H1 (cell line): ENCODE results near the gene EXOC3L1. TPM values are rescaled to one million over a fixed set of nuclear protein-coding genes. Genes with fewer than 3 reads are reported as not detected.
A peak's percentile ranks its signal among the peaks of the same experiment; 100 is the strongest.

Source experiments
- CTCF ChIA-PET: fragments of 300-600 bp; sonication (Branson Sonifier 250); formaldehyde crosslinking; loops from one replicate; lab custom pipeline; 2021; ENCODE audit not compliant: partially characterized antibody; lab: Charles Lee
- POLR2A ChIA-PET: fragments of 300-600 bp; sonication (Branson Sonifier 250); formaldehyde crosslinking; loops from one replicate; lab custom pipeline; 2021; ENCODE audit warnings: inconsistent platforms; ENCODE audit not compliant: partially characterized antibody; lab: Charles Lee
- DNase-seq, 2 experiments: peaks; one replicate each; pipeline versions ENCODE4 v3.0.0 to v3.0.0-alpha.2; 2010 to 2022; ENCODE audit warnings: low spot score in 2 of 2, low read depth in 1 of 2, mixed read lengths in 1 of 2
- FAIRE-seq: peaks from 2 replicates; lab custom pipeline; 2011; peaks lifted over from hg19 to GRCh38; lab: Jason Lieb, UNC
- H2AFZ ChIP-seq: 2 replicates; pipeline ENCODE4 v1.8.1; 2012; ENCODE audit warnings: low read length, inconsistent platforms
- H2AK5ac ChIP-seq: 2 replicates; pipeline ENCODE4 v1.6.1; 2013; ENCODE audit warnings: low read depth, low read length
- H2BK120ac ChIP-seq: replicated peaks from 2 replicates; pipeline ENCODE3; 2013; ENCODE audit warnings: low read depth, low read length, inconsistent platforms
- H2BK12ac ChIP-seq: 2 replicates; pipeline ENCODE4 v1.6.1; 2013; ENCODE audit warnings: low read depth, low read length
- H2BK15ac ChIP-seq: 2 replicates; pipeline ENCODE4 v1.6.1; 2013; ENCODE audit warnings: low read length
- H2BK20ac ChIP-seq: 2 replicates; pipeline ENCODE4 v1.6.1; 2013; ENCODE audit warnings: low read length
- H2BK5ac ChIP-seq: 2 replicates; pipeline ENCODE4 v1.6.1; 2013; ENCODE audit warnings: low read depth, low read length
- H3K14ac ChIP-seq: 2 replicates; pipeline ENCODE4 v1.6.1; 2013; ENCODE audit warnings: inconsistent platforms; ENCODE audit not compliant: insufficient read length
- H3K18ac ChIP-seq: 2 replicates; pipeline ENCODE4 v1.6.1; 2013; ENCODE audit warnings: low read length; ENCODE audit errors: extremely low read depth
- H3K23ac ChIP-seq: 2 replicates; pipeline ENCODE4 v1.6.1; 2013; ENCODE audit warnings: inconsistent platforms; ENCODE audit not compliant: insufficient read length
- H3K23me2 ChIP-seq: 2 replicates; pipeline ENCODE4 v1.6.1; 2013; ENCODE audit warnings: low read depth, low read length
- H3K27ac ChIP-seq: 2 replicates; pipeline ENCODE4 v1.6.1; 2011; ENCODE audit warnings: low read depth, low read length, inconsistent platforms
- H3K27me3 ChIP-seq, 4 experiments: replicated peaks in 1 of 4; 1 replicate in 1 of 4; 2 replicates in 3 of 4; pipeline versions ENCODE4 v1.6.1 to v1.8.1; 2011 to 2013; ENCODE audit warnings: low read length in 3 of 4, mild to moderate bottlenecking in 3 of 4, inconsistent platforms in 2 of 4, mixed read lengths in 2 of 4, moderate library complexity in 1 of 4; ENCODE audit not compliant: control insufficient read depth in 3 of 4, insufficient read depth in 3 of 4; ENCODE audit errors: extremely low read depth in 1 of 4
- H3K36me3 ChIP-seq, 4 experiments: 2 replicates each; pipeline versions ENCODE4 v1.6.1 to v1.8.1; 2011 to 2013; ENCODE audit warnings: mild to moderate bottlenecking in 4 of 4, low read length in 3 of 4, moderate library complexity in 2 of 4, control low read depth in 1 of 4, inconsistent platforms in 1 of 4; ENCODE audit not compliant: insufficient read depth in 4 of 4, control insufficient read depth in 2 of 4
- H3K4ac ChIP-seq: replicated peaks from 2 replicates; pipeline ENCODE3; 2013; ENCODE audit warnings: low read length, low read depth, mixed read lengths, inconsistent platforms; ENCODE audit not compliant: insufficient read length
- H3K4me1 ChIP-seq, 4 experiments: replicated peaks in 1 of 4; 1 replicate in 1 of 4; 2 replicates in 3 of 4; pipeline versions ENCODE4 v1.6.1 to v1.8.1; 2011 to 2013; ENCODE audit warnings: low read length in 3 of 4, inconsistent platforms in 2 of 4, mixed read lengths in 1 of 4; ENCODE audit not compliant: insufficient read depth in 4 of 4, control insufficient read depth in 3 of 4
- H3K4me2 ChIP-seq, 2 experiments: 2 replicates each; pipeline versions ENCODE4 v1.6.1 to v1.8.1; 2011 to 2013; ENCODE audit warnings: low read depth in 2 of 2, low read length in 2 of 2, control low read depth in 1 of 2, inconsistent platforms in 1 of 2, mild to moderate bottlenecking in 1 of 2; ENCODE audit not compliant: insufficient read depth in 1 of 2
- H3K4me3 ChIP-seq, 4 experiments: fragments of 200-600, 300-600 bp in 1 of 4; sonication (generic), shearing (Covaris generic), sonication (Bioruptor Twin) in 1 of 4; 2 replicates each; pipeline versions ENCODE4 v1.5.1 to v1.8.1; 2011 to 2016; ENCODE audit warnings: low read length in 4 of 4, low read depth in 3 of 4, control low read depth in 2 of 4, inconsistent platforms in 2 of 4, mild to moderate bottlenecking in 2 of 4, mixed read lengths in 1 of 4, moderate library complexity in 1 of 4; ENCODE audit not compliant: insufficient read depth in 2 of 4; ENCODE audit errors: extremely low read depth in 1 of 4
- H3K56ac ChIP-seq: replicated peaks from 2 replicates; pipeline ENCODE3; 2013; ENCODE audit warnings: low read depth, mild to moderate bottlenecking, mixed read lengths, low read length, inconsistent platforms; ENCODE audit not compliant: insufficient read length
- H3K79me1 ChIP-seq: 2 replicates; pipeline ENCODE4 v1.6.1; 2013; ENCODE audit warnings: low read depth, low read length, control low read depth
- H3K79me2 ChIP-seq, 2 experiments: 2 replicates each; pipeline versions ENCODE4 v1.6.1 to v1.8.1; 2012 to 2013; ENCODE audit warnings: low read length in 2 of 2, mild to moderate bottlenecking in 2 of 2, inconsistent platforms in 1 of 2; ENCODE audit not compliant: insufficient read depth in 2 of 2, control insufficient read depth in 1 of 2
- H3K9ac ChIP-seq, 4 experiments: replicated peaks in 1 of 4; 1 replicate in 1 of 4; 2 replicates in 3 of 4; pipeline versions ENCODE4 v1.6.1 to v1.8.1; 2011 to 2013; ENCODE audit warnings: low read depth in 3 of 4, low read length in 3 of 4, control low read depth in 2 of 4, mild to moderate bottlenecking in 2 of 4, moderate library complexity in 2 of 4, inconsistent platforms in 1 of 4; ENCODE audit errors: extremely low read depth in 1 of 4
- H3K9me3 ChIP-seq, 2 experiments: 2 replicates each; pipeline versions ENCODE4 v1.6.1 to v1.8.1; 2012 to 2013; ENCODE audit warnings: mild to moderate bottlenecking in 2 of 2, moderate library complexity in 2 of 2, control low read depth in 1 of 2, inconsistent platforms in 1 of 2, low read depth in 1 of 2, low read length in 1 of 2, mixed read lengths in 1 of 2; ENCODE audit not compliant: insufficient read depth in 2 of 2
- H4K20me1 ChIP-seq, 2 experiments: replicated peaks in 1 of 2; 2 replicates each; pipeline versions ENCODE3 to v1.8.1; 2011 to 2013; ENCODE audit warnings: inconsistent platforms in 2 of 2, low read length in 2 of 2, mild to moderate bottlenecking in 1 of 2; ENCODE audit not compliant: insufficient read depth in 2 of 2, control insufficient read depth in 1 of 2
- H4K5ac ChIP-seq: 2 replicates; pipeline ENCODE4 v1.6.1; 2013; ENCODE audit warnings: low read length, low read depth, mixed read lengths, inconsistent platforms; ENCODE audit not compliant: insufficient read length
- H4K8ac ChIP-seq: 2 replicates; pipeline ENCODE4 v1.8.0; 2013; ENCODE audit warnings: mild to moderate bottlenecking, moderate library complexity, low read length, inconsistent platforms; ENCODE audit not compliant: insufficient read depth; ENCODE audit errors: extremely low read depth
- H4K91ac ChIP-seq: replicated peaks from 2 replicates; pipeline ENCODE3; 2013; ENCODE audit warnings: low read length, mixed read lengths, inconsistent platforms; ENCODE audit not compliant: insufficient read length
- BRCA1 ChIP-seq: IDR thresholded peaks from 2 replicates; pipeline ENCODE4 v1.6.1; 2012; ENCODE audit warnings: low read depth, low read length, improper control_type of control experiment
- E2F6 ChIP-seq: IDR thresholded peaks from 2 replicates; pipeline ENCODE4 v1.6.1; 2012; ENCODE audit warnings: inconsistent platforms
- EP300 ChIP-seq, 2 experiments: IDR thresholded peaks; 1 replicate in 1 of 2; 2 replicates in 1 of 2; pipeline ENCODE4 v1.6.1; 2011 to 2012; ENCODE audit warnings: low read depth in 2 of 2, low read length in 2 of 2, mild to moderate bottlenecking in 2 of 2, borderline replicate concordance in 1 of 2, inconsistent platforms in 1 of 2, moderate library complexity in 1 of 2
- HDAC6 ChIP-seq: IDR thresholded peaks from one replicate; pipeline ENCODE4 v1.7.1; 2012; ENCODE audit warnings: low read depth, mild to moderate bottlenecking, inconsistent platforms, low read length, moderate library complexity
- NRF1 ChIP-seq: IDR thresholded peaks from 2 replicates; pipeline ENCODE4 v1.6.1; 2011; ENCODE audit warnings: mild to moderate bottlenecking, low read depth, low read length, improper control_type of control experiment
- POLR2AphosphoS5 ChIP-seq: IDR thresholded peaks from 2 replicates; pipeline ENCODE4 v1.6.1; 2011; ENCODE audit warnings: low read depth, low read length
- RNF2 ChIP-seq: fragments of 200-900, 300-1000 bp; sonication (generic); IDR thresholded peaks from 2 replicates; pipeline ENCODE4 v1.7.1; 2016; ENCODE audit warnings: borderline replicate concordance, low read depth, mild to moderate bottlenecking, antibody characterized with exemption, low read length; ENCODE audit not compliant: poor library complexity, severe bottlenecking; ENCODE audit errors: missing control alignments
- SIRT6 ChIP-seq: IDR thresholded peaks from one replicate; pipeline ENCODE4 v1.7.1; 2012; ENCODE audit warnings: low read length, inconsistent platforms
- SRF ChIP-seq: IDR thresholded peaks from 2 replicates; pipeline ENCODE4 v1.6.1; 2011; ENCODE audit warnings: mild to moderate bottlenecking, low read depth, low read length, moderate library complexity
- YY1 ChIP-seq: IDR thresholded peaks from 2 replicates; pipeline ENCODE4 v1.6.1; 2011; ENCODE audit warnings: low read depth, mild to moderate bottlenecking, low read length
- whole genome bisulfite sequencing, 2 experiments: shearing (Covaris generic) in 1 of 2; methylation state at CpG; one replicate each; pipeline versions ENCODE4 v1.1.6 to v1.1.7; 2013 to 2015; ENCODE audit warnings: low lambda C conversion rate in 2 of 2, mixed read lengths in 2 of 2, inconsistent platforms in 1 of 2, low coverage in 1 of 2, missing lambda C conversion rate in 1 of 2; ENCODE audit not compliant: insufficient replicate concordance in 2 of 2, insufficient coverage in 1 of 2, insufficient read length in 1 of 2; ENCODE audit errors: extremely low coverage in 1 of 2, missing lambda C conversion rate in 1 of 2; 5-methylcytosine and 5-hydroxymethylcytosine counted together
- polyA plus RNA-seq, 7 experiments: library from polyadenylated mRNA; depleted of rRNA in 3 of 7; stranded (reverse) in 5 of 7; unstranded in 2 of 7; fragments of >200 nt in 5 of 7; fragments of 200-250 nt in 2 of 7; gene quantifications; 1 replicate in 5 of 7; 2 replicates in 1 of 7; 4 replicates in 1 of 7; pipeline versions ENCODE4 v1.2.1 to v1.2.3, GENCODE V29; 2011 to 2013; ENCODE audit warnings: missing spikeins in 2 of 7, mixed read lengths in 2 of 7
- total RNA-seq: library from RNA; stranded (reverse); fragmentation: NEBNext Ultra II Directional; extraction: Animal tissue kit (Norgen Biotek cat#: 25700); gene quantifications from 2 replicates; pipeline ENCODE4 v1.2.1, GENCODE V29; 2021

The EXOC3L1 gene
- total and polyA plus RNA-seq, 2 of the 8 experiments (the other 6 are each of a cell fraction or from before 2014, with no cell fraction given), result 1.3 TPM

DNA sequence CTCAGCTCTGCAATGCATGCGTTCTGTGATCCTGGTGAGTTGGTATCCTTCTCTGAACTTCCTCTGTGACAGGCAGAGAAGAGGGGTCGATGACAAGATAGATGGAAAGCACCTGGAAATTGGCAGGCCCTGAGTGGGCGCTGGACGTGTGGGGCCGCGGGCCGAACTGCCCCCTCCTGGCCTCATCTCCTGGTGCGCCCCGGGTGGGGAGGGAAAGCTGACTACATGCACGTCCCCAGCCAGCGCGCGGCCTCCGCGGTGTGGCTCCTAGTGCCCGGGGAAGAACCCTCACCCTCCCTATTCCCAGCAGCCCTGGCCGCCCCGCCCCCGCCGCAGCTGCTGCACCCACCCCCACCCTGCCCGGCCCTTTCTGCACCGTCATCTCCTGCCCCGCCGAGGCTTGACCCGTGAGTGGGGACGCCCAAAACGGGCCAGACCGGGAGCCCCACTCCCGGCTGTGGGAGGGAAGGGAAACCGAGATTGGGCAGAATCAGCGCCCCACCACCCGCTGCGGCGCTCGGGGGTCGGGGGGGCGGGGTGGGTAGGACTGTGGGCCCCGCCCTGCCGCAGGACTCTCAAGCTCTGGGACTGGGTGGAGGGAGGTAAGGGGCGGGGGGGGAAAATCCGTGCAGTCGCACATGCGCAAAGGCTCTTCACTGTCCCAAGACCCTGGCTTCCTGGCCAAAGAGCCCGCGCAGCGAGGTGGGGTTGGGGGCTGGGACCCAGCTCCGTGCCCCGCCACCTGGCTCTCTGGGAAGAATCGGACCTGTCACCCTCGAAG, 19.6 kb downstream of the EXOC3L1 start, which contains the start of gene NOL3:
Gene NOL3, plus strand, starts transcription at position 371 of the 781 bp plus-strand sequence.
- no peaks in the 10 kb centered on the region for H3K79me2 ChIP-seq
- H3K4me3 ChIP-seq, result peak within 1 kb of the TSS; percentile 17 to 65 (median 50)
- no peak within 1 kb of the TSS for H2BK5ac ChIP-seq
- no peak within 1 kb of the TSS for H3K27ac ChIP-seq
- peak within 1 kb of the TSS; percentile 67; the same call in 1 of the 2 replicates for H2AFZ ChIP-seq
- peaks cover 5 to 20% of the 10 kb centered on the region in 2 experiments for H4K20me1 ChIP-seq
- DNase-seq (peak in 1 of 2 experiments; percentile 79), FAIRE-seq (no peak)
- ChIA-PET POLR2A (interaction anchor here (0.7 to 2.7 kb wide), 8 partner anchors 10 to 792 kb away, joined by 3 to 11 read pairs (median 4); partner anchors contain the start of genes ELMO3, FBXL8 and TRADD), CTCF (interaction anchor here (0.6 to 19.3 kb wide), 22 partner anchors 9 to 253 kb away, joined by 3 to 291 read pairs (median 5); partner anchors contain the start of genes B3GNT9, CES3, ELMO3 and EXOC3L1)
- no peak within 1 kb of the TSS for H3K14ac ChIP-seq
- H2BK12ac ChIP-seq, result peak within 1 kb of the TSS; percentile 71; the same call in 1 of the 2 replicates
- H3K79me1 ChIP-seq, result peaks cover 2% of the 10 kb centered on the region; the same call in 1 of the 2 replicates
- WGBS, 2 experiments, result 2% methylated on average over 27 of the region's 50 CpGs; no CpG with 5 or more reads in 1 of the 2 experiments
- no peak within 1 kb of the TSS; the same call in 1 of the 2 replicates for H2BK20ac ChIP-seq
- peak within 1 kb of the TSS; percentile 34 for H3K56ac ChIP-seq
- H3K4ac ChIP-seq, result no peak within 1 kb of the TSS
- peak within 1 kb of the TSS; percentile 68 for H3K18ac ChIP-seq
- no peak within 1 kb of the TSS for H2BK120ac ChIP-seq
- H2AK5ac ChIP-seq, result 0 out of 2 replicates have a peak within 1 kb of the TSS, but pooled peaks have one; percentile 69
- peaks cover 21% of the 10 kb centered on the region for H3K23me2 ChIP-seq
- peak within 1 kb of the TSS; percentile 81 for H4K8ac ChIP-seq
- H3K9ac ChIP-seq, result no peak within 1 kb of the TSS; a peak in 1 of 7 replicates
- no peak within 1 kb of the TSS for H4K91ac ChIP-seq
- no peak within 1 kb of the TSS for H3K23ac ChIP-seq
- no peak within 1 kb of the TSS for H4K5ac ChIP-seq
- peaks cover 77 to 97% (median 95%) of the 10 kb centered on the region in 4 experiments for H3K27me3 ChIP-seq
- H3K4me2 ChIP-seq, result peak within 1 kb of the TSS; percentile 79 to 89
- H3K9me3 ChIP-seq, result no peaks in the 10 kb centered on the region
- peak within 1 kb of the TSS; percentile 81; the same call in 1 of the 2 replicates for H2BK15ac ChIP-seq
- no peaks in the 10 kb centered on the region for H3K36me3 ChIP-seq
- peaks cover 0 to 43% (median 29%) of the 10 kb centered on the region in 4 experiments; a peak in 6 of 7 replicates for H3K4me1 ChIP-seq
- TF ChIP-seq E2F6, result peak; percentile 67
- no peak for TF ChIP-seq RNF2
- TF ChIP-seq BRCA1, result no peak
- TF ChIP-seq SRF, result no peak
- no peak for TF ChIP-seq HDAC6
- no peak for TF ChIP-seq SIRT6
- peak; percentile 57 for TF ChIP-seq NRF1
- no peak for TF ChIP-seq EP300 (IDR thresholded peaks at IDR 0.05; ENCODE audit: borderline replicate concordance in 1 of 2, low read depth in 2 of 2, low read length in 2 of 2)
- TF ChIP-seq POLR2AphosphoS5, result no peak
- no peak for TF ChIP-seq YY1
